Sigmoid colon (tissue), 7 donors: ENCODE measurements around the gene NLRX1. TPM values are rescaled to one million over a fixed set of nuclear protein-coding genes. Genes with fewer than 3 reads are reported as not detected.
"Not testable (repeated sequence)": the region's sequence is repeated elsewhere in the genome, so short reads cannot be mapped to it uniquely, and the experiment has no call there.

Experiments
- DNase-seq: peaks from one replicate; pipeline ENCODE4 v3.0.0-alpha.2; 2019
- H3K27ac ChIP-seq, 4 donors: fragments of 200-600 bp; sonication (generic); one replicate each; pipeline ENCODE4 v1.5.1; 2016 to 2019; ENCODE audit warnings: mild to moderate bottlenecking in 1 of 4
- H3K27me3 ChIP-seq, 3 donors: fragments of 200-600 bp; sonication (generic); one replicate each; pipeline ENCODE4 v1.5.1; 2019; ENCODE audit warnings: mild to moderate bottlenecking in 1 of 3
- H3K36me3 ChIP-seq, 4 donors: fragments of 200-600 bp; sonication (generic); one replicate each; pipeline ENCODE4 v1.5.1; 2016 to 2019
- H3K4me1 ChIP-seq, 4 donors: fragments of 200-600 bp; sonication (generic); one replicate each; pipeline ENCODE4 v1.5.1; 2017 to 2019
- H3K4me3 ChIP-seq, 4 donors: fragments of 200-600 bp; sonication (generic); one replicate each; pipeline ENCODE4 v1.5.1; 2017 to 2019; ENCODE audit warnings: mild to moderate bottlenecking in 2 of 4, moderate library complexity in 1 of 4
- H3K9me3 ChIP-seq, 4 donors: fragments of 200-600 bp in 3 of 4; sonication (generic) in 3 of 4; one replicate each; pipeline versions ENCODE4 v1.5.1 to v1.6.1; 2013 to 2019
- EP300 ChIP-seq, 4 donors: sonication (generic); formaldehyde crosslinking; IDR thresholded peaks; one replicate each; pipeline ENCODE4 v1.6.1; 2017; ENCODE audit warnings: antibody characterized with exemption in 4 of 4
- POLR2A ChIP-seq, 2 donors: fragments of 450-650 bp; IDR thresholded peaks; one replicate each; pipeline ENCODE4 v1.6.1; 2016; ENCODE audit warnings: antibody characterized with exemption in 2 of 2, mild to moderate bottlenecking in 2 of 2, moderate library complexity in 2 of 2
- POLR2AphosphoS5 ChIP-seq, 4 donors: sonication (generic); formaldehyde crosslinking; IDR thresholded peaks; one replicate each; pipeline ENCODE4 v1.6.1; 2017; ENCODE audit warnings: antibody characterized with exemption in 4 of 4
- WGBS, 2 donors: extraction: QIAGEN DNeasy Blood & Tissue Kit; methylation state at CpG; one replicate each; pipeline ENCODE4 v1.1.7; 2013; 5-methylcytosine and 5-hydroxymethylcytosine counted together
- intact Hi-C: fragments of 100-400 bp; cut with DNase I; formaldehyde crosslinking; loops from one replicate; pipeline ENCODE4 v1.15.1; 2023
- polyA plus RNA-seq, 3 donors: library from polyadenylated mRNA; stranded (reverse); fragments of 200-250 nt; gene quantifications; one replicate each; pipeline ENCODE4 v1.2.3, GENCODE V29; 2013
- total RNA-seq, 4 donors: library from RNA; depleted of rRNA; stranded (reverse); fragments of >200 nt; gene quantifications; one replicate each; pipeline ENCODE4 v1.1.0, GENCODE V29; 2016
- TF ChIP-seq, protein P1 (sequence below), 4 experiments: fragments of 450-650 bp in 3 of 4; fragments of 200-600 bp in 1 of 4; IDR thresholded peaks; one replicate each; pipeline ENCODE4 v1.5.1; 2016 to 2019; ENCODE audit warnings: antibody characterized with exemption in 4 of 4, mild to moderate bottlenecking in 3 of 4, moderate library complexity in 2 of 4
- donor health status: healthy with polysubstance abuse.
- donor health status: Bipolar disorder and iron deficiency.
- donor health status: healthy.

Gene NLRX1
- total and polyA plus RNA-seq, 7 donors, result 3.9 to 21.9 (median 10.7) TPM

DNA sequence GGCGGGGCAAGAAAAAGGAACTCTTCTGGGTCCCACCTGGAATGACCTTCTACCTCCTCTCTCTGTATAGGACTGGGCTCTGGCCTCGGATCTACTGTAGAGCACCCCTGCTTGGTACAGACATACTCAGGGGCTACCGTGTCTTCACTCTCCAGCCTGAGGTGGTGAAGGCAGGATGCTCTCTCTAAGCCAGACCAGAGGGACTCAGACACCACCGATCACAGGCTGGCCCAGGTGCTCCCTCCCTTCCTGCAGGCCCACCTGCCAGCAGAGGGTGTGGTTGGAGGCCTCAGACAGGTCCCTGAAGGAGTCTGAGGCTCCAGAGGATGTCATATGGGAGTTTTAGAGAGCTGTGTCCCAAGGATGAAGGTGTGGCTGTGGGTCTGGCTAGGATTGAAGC is 20.9 kb downstream of the NLRX1 start:
- Histone ChIP-seq H3K27me3 (peaks cover 0 to 20% (median 3%) of the 10 kb centered on the region in 3 donors), H3K9me3 (no peaks in the 10 kb centered on the region), H3K4me1 (no peaks in the 10 kb centered on the region), H3K4me3 (no peak overlapping the region), H3K27ac (no peak overlapping the region), H3K36me3 (no peaks in the 10 kb centered on the region)
- WGBS, 2 donors, result 39 to 76% methylated on average over 4 of the region's 4 CpGs
- TF ChIP-seq, protein P1, sequence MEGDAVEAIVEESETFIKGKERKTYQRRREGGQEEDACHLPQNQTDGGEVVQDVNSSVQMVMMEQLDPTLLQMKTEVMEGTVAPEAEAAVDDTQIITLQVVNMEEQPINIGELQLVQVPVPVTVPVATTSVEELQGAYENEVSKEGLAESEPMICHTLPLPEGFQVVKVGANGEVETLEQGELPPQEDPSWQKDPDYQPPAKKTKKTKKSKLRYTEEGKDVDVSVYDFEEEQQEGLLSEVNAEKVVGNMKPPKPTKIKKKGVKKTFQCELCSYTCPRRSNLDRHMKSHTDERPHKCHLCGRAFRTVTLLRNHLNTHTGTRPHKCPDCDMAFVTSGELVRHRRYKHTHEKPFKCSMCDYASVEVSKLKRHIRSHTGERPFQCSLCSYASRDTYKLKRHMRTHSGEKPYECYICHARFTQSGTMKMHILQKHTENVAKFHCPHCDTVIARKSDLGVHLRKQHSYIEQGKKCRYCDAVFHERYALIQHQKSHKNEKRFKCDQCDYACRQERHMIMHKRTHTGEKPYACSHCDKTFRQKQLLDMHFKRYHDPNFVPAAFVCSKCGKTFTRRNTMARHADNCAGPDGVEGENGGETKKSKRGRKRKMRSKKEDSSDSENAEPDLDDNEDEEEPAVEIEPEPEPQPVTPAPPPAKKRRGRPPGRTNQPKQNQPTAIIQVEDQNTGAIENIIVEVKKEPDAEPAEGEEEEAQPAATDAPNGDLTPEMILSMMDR (IDR thresholded peaks at IDR 0.05), result no peak
- no peak for TF ChIP-seq EP300 (IDR thresholded peaks at IDR 0.05)
- TF ChIP-seq POLR2A (IDR thresholded peaks at IDR 0.05), result no peak
- TF ChIP-seq POLR2AphosphoS5 (IDR thresholded peaks at IDR 0.05), result no peak
- DNase-seq, result no peak
- intact Hi-C loops, result no loop called here

GRCh38 chr11:119190531-119190930 is 22.0 kb downstream of the NLRX1 start:
- TF ChIP-seq POLR2AphosphoS5 (IDR thresholded peaks at IDR 0.05), result no peak
- no peak for TF ChIP-seq POLR2A (IDR thresholded peaks at IDR 0.05)
- no peak for TF ChIP-seq EP300 (IDR thresholded peaks at IDR 0.05)
- TF ChIP-seq, protein P1 (IDR thresholded peaks at IDR 0.05), result no peak
- H3K27ac ChIP-seq, result no peak overlapping the region
- H3K9me3 ChIP-seq, result no peaks in the 10 kb centered on the region
- 88 to 90% methylated on average over 9 of the region's 9 CpGs for WGBS, 2 donors
- peaks cover 0 to 20% (median 3%) of the 10 kb centered on the region in 3 donors for H3K27me3 ChIP-seq
- H3K4me3 ChIP-seq, result no peak overlapping the region
- intact Hi-C loops, result no loop called here
- H3K36me3 ChIP-seq, result no peaks in the 10 kb centered on the region
- no peak for DNase-seq
- H3K4me1 ChIP-seq, result no peaks in the 10 kb centered on the region

DNA sequence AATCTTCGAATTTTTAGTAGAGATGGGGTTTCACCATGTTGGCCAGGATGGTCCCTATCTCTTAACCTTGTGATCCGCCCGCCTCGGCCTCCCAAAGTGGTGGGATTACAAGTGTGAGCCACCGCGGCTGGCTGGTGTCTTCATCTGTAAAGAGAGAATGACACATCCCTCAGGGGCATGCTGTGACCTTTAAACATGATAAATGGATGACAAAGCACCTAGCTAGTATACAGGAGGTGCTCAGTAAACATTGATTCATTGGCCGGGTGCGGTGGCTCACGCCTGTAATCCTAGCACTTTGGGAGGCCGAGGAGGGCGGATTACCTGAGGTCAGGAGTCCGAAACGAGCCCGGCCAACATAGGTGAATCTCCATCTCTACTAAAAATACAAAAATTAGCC is 22.7 kb downstream of the NLRX1 start:
- DNase-seq, H3K4me3 ChIP-seq, intact Hi-C loops, H3K36me3 ChIP-seq, H3K9me3 ChIP-seq, H3K4me1 ChIP-seq, H3K27ac ChIP-seq: not testable (repeated sequence)
- 68 to 85% methylated on average over 14 of the region's 14 CpGs for WGBS, 2 donors
- H3K27me3 ChIP-seq, result peaks cover 0 to 14% (median 3%) of the 10 kb centered on the region in 3 donors

DNA sequence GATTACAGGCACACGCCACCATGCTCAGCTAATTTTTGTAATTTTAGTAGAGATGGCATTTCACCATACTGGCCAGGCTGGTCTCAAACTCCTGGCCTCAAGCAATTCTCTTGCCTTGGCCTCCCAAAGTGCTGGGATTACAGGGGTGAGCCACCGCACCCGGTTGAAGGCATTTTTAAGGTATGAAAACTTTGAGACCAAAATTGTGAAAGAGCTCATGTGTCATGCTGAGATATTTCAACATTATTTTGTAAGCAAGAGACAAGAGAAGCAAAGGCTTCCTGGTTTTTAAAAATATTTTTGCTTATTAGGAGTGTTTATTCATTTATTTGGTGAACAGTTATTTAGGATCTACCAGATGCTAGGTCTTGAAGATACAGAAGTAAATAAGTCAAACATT is 23.6 kb downstream of the NLRX1 start:
- TF ChIP-seq, protein P1 (IDR thresholded peaks at IDR 0.05), result no peak
- TF ChIP-seq EP300 (IDR thresholded peaks at IDR 0.05), result no peak
- TF ChIP-seq POLR2A (IDR thresholded peaks at IDR 0.05), result no peak
- no peak for TF ChIP-seq POLR2AphosphoS5 (IDR thresholded peaks at IDR 0.05)
- Histone ChIP-seq H3K27me3 (peaks cover 0 to 8% (median 2%) of the 10 kb centered on the region in 3 donors), H3K27ac (no peak overlapping the region), H3K36me3 (no peaks in the 10 kb centered on the region), H3K4me1 (no peaks in the 10 kb centered on the region), H3K9me3 (no peaks in the 10 kb centered on the region), H3K4me3 (no peak overlapping the region)
- WGBS, 2 donors, result 95 to 98% methylated on average over 3 of the region's 3 CpGs
- intact Hi-C loops, result no loop called here
- DNase-seq, result no peak

DNA sequence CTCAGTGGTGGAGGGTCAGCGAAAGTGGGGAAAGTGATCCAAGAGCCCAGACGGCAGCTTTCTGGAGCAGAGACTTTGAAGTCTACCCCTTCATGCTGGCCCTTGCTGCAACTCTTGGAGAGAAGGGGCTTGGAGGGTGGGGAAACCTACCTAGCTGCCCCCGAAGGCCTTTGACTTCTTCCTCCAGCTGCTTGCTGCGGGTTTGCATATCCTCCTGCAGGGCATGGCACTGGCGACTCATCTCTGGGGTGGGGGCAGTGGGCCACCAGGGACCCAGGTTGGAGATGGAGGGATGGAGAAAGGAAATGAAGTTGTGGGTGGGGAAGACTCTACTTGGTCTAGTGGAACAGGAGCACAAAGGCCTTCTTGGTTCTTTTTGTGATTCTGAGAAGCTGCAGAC is 24.5 kb downstream of the NLRX1 start:
- no peak overlapping the region for H3K27ac ChIP-seq
- WGBS, 2 donors, result 89 to 90% methylated on average over 5 of the region's 5 CpGs
- no peaks in the 10 kb centered on the region for H3K36me3 ChIP-seq
- DNase-seq, result no peak
- H3K9me3 ChIP-seq, result no peaks in the 10 kb centered on the region
- no peak overlapping the region for H3K4me3 ChIP-seq
- intact Hi-C loops, result no loop called here
- H3K4me1 ChIP-seq, result no peaks in the 10 kb centered on the region
- peaks cover 0 to under 1% (median 0%) of the 10 kb centered on the region in 3 donors for H3K27me3 ChIP-seq
- TF ChIP-seq, protein P1 (IDR thresholded peaks at IDR 0.05), result no peak
- no peak for TF ChIP-seq POLR2A (IDR thresholded peaks at IDR 0.05)
- no peak for TF ChIP-seq POLR2AphosphoS5 (IDR thresholded peaks at IDR 0.05)
- TF ChIP-seq EP300 (IDR thresholded peaks at IDR 0.05), result no peak
